Body of pancreas (tissue), 4 donors: Measurements from ENCODE around the gene EFHC2. TPM values are rescaled to one million over a fixed set of nuclear protein-coding genes. Genes with fewer than 3 reads are reported as not detected.

ENCODE experiments used
- ATAC-seq: fragments of 150-250 bp; one replicate; pipeline ENCODE4 v1.9.1; 2016
- DNase-seq, 4 donors: peaks; one replicate each; pipeline ENCODE4 v3.0.0-alpha.2; 2019
- H3K27ac ChIP-seq, 4 donors: fragments of 200-600 bp; sonication (generic); 1 replicate in 3 of 4; 2 replicates in 1 of 4; pipeline versions ENCODE4 v1.5.1 to v1.6.1; 2016 to 2019; ENCODE audit warnings: mild to moderate bottlenecking in 1 of 4, mixed read lengths in 1 of 4, moderate library complexity in 1 of 4
- H3K27me3 ChIP-seq, 2 donors: fragments of 200-600 bp; sonication (generic); one replicate each; pipeline ENCODE4 v1.6.0; 2016; ENCODE audit warnings: mild to moderate bottlenecking in 1 of 2
- H3K36me3 ChIP-seq, 2 donors: fragments of 200-600 bp; sonication (generic); replicated peaks in 1 of 2; 2 replicates each; pipeline ENCODE4 v1.5.1; 2016; ENCODE audit warnings: low read depth in 2 of 2; ENCODE audit not compliant: insufficient read depth in 1 of 2
- H3K4me1 ChIP-seq: fragments of 200-600 bp; sonication (generic); one replicate; pipeline ENCODE4 v1.6.0; 2016
- H3K4me3 ChIP-seq, 2 donors: fragments of 200-600 bp; sonication (generic); 1 replicate in 1 of 2; 2 replicates in 1 of 2; pipeline ENCODE4 v1.5.1; 2016 to 2019
- H3K9me3 ChIP-seq, 3 donors: fragments of 200-600 bp; sonication (generic); 1 replicate in 2 of 3; 2 replicates in 1 of 3; pipeline ENCODE4 v1.5.1; 2016
- CTCF ChIP-seq, 7 experiments: fragments of 450-650 bp in 4 of 7; fragments of 200-600 bp in 3 of 7; sonication (generic) in 3 of 7; IDR thresholded peaks; one replicate each; pipeline ENCODE4 v1.5.1; 2016 to 2019; ENCODE audit warnings: antibody characterized with exemption in 7 of 7
- POLR2A ChIP-seq, 3 donors: fragments of 450-650 bp; IDR thresholded peaks; one replicate each; pipeline ENCODE4 v1.6.1; 2016; ENCODE audit warnings: antibody characterized with exemption in 3 of 3, mild to moderate bottlenecking in 2 of 3
- WGBS, 2 donors: methylation state at CpG; one replicate each; pipeline ENCODE4 v1.1.5; 2017; 5-methylcytosine and 5-hydroxymethylcytosine counted together
- intact Hi-C: fragments of 100-400 bp; cut with DNase I; formaldehyde crosslinking; loops from one replicate; pipeline ENCODE4 v1.15.1; 2023
- total RNA-seq, 2 donors: library from RNA; depleted of rRNA; stranded (reverse); fragments of >200 nt; gene quantifications; one replicate each; pipeline ENCODE4 v1.1.0, GENCODE V29; 2016

EFHC2 gene
- total RNA-seq, 2 donors from 2014 or later = 2.1 TPM; not detected in 1

DNA sequence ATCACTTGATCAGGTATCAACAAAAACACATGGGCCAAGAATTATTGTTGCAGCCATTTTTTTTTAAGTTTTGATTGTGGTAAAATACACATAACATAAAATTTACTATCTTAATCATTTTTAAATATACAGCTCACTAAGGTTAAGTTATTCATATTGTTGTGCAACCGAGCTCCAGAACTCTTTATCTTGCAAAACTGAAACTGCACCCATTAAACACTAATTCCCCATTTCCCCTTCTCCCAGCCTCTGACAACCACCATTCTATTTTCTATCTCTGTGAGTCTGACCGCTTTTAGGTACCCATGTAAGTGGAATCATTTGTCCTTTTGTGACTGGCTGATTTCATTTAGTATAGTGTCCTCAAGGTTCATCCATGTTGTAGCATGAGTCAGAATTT lies 244.1 kb downstream of the EFHC2 start:
- ATAC-seq (no peak), DNase-seq (no peak)
- Histone ChIP-seq H3K27me3 (no peaks in the 10 kb centered on the region), H3K9me3 (no peaks in the 10 kb centered on the region), H3K36me3 (no peaks in the 10 kb centered on the region), H3K4me3 (no peak overlapping the region), H3K27ac (no peak overlapping the region), H3K4me1 (no peaks in the 10 kb centered on the region)
- intact Hi-C loops = no loop called here
- no peak for TF ChIP-seq POLR2A (IDR thresholded peaks at IDR 0.05)
- no peak for TF ChIP-seq CTCF (IDR thresholded peaks at IDR 0.05)
- WGBS, 2 donors = 76 to 79% methylated on average over 2 of the region's 2 CpGs

Other genes starting within 250 kb of the EFHC2 start
- gene FUNDC1, start 199.2 kb upstream of the EFHC2 start, total RNA-seq = 1 to 10 TPM; 7.8 to 9.2 TPM